Erythroblast (primary cell): ENCODE results near the gene DPM3.

Experiments
- GATA1 ChIP-seq: IDR thresholded peaks from 2 replicates; pipeline ENCODE4 v1.6.1; 2011; ENCODE audit warnings: low read depth, mild to moderate bottlenecking, control low read depth, low read length, moderate library complexity
- POLR2A ChIP-seq: IDR thresholded peaks from 2 replicates; pipeline ENCODE4 v1.6.1; 2011; ENCODE audit warnings: mild to moderate bottlenecking, low read length

DNA sequence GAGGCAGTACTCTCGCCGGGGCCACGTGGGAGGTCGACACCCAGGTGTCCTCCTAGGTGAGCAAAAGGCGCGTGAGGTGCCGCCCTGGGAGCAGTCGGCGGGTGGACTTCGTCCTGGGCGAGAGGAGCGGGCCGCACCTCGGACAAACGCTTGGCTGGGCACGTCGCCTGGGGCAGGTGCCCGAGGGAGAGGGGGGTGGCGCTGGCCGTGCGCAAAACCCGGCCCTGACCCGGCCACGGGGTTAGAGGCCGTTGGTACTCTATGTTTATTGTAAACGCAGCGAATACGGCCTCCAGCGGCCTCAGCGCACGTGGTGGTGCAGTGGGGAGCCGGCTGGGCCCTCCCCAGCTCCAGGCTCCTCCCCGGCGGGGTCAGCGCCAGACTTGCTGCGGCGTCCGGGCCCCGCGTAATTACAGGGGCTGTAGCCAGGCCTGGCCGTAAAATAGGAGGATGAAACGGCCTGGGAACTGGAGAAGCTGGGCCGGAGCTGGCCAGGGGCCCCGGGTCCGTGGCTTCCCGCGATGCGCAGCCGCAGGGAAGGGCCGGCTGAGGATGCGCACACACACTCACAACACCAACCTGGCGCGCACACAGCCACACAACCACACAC, 14.3 kb downstream of the DPM3 start:
- TF ChIP-seq POLR2A (no peak), GATA1 (no peak)
